ENCODE data around the gene NLRC3. TPM values are rescaled to one million over a fixed set of nuclear protein-coding genes. Genes with fewer than 3 reads are reported as not detected.

NLRC3 gene
- total and polyA plus RNA-seq, 3 donors from 2014 or later, result 0.76 to 3.0 (median 1.9) TPM

GRCh38 chr16:3548859-3549258, 28.3 kb downstream of the NLRC3 start:
- TF ChIP-seq CTCF (IDR thresholded peaks at IDR 0.05) (no peak), POLR2A (IDR thresholded peaks at IDR 0.05) (no peak)
- no peaks in the 10 kb centered on the region for H3K27me3 ChIP-seq
- 92 to 99% methylated on average over 11 to 13 of the region's 15 CpGs for WGBS, 2 donors
- no peak for DNase-seq
- no peaks in the 10 kb centered on the region for H3K36me3 ChIP-seq (ENCODE audit: low read depth, missing control alignments)
- H3K27ac ChIP-seq, result no peak overlapping the region
- no peak overlapping the region for H3K4me3 ChIP-seq
- H3K4me1 ChIP-seq, result no peaks in the 10 kb centered on the region
- intact Hi-C loops (cut with DNase I; ENCODE audit: low total_unique reads), result no loop called here
- no peaks in the 10 kb centered on the region for H3K9me3 ChIP-seq

- DNase-seq, result no peak
- TF ChIP-seq CTCF (IDR thresholded peaks at IDR 0.05) (no peak), POLR2A (IDR thresholded peaks at IDR 0.05) (no peak)
- intact Hi-C loops (cut with DNase I; ENCODE audit: low total_unique reads), result no loop called here
- 79 to 86% methylated on average over 10 of the region's 10 CpGs for WGBS, 2 donors
- Histone ChIP-seq H3K36me3 (ENCODE audit: low read depth, missing control alignments) (no peaks in the 10 kb centered on the region), H3K27ac (no peak overlapping the region), H3K4me3 (no peak overlapping the region), H3K4me1 (no peaks in the 10 kb centered on the region), H3K27me3 (no peaks in the 10 kb centered on the region), H3K9me3 (no peaks in the 10 kb centered on the region)
These were observed 28.8 kb downstream of the NLRC3 start for GRCh38 chr16:3548445-3548844.

- DNase-seq, result no peak
- WGBS, 2 donors, result 79 to 91% methylated on average over 15 of the region's 15 CpGs
- no peaks in the 10 kb centered on the region for H3K27me3 ChIP-seq
- no peak for TF ChIP-seq POLR2A (IDR thresholded peaks at IDR 0.05)
- no peak for TF ChIP-seq CTCF (IDR thresholded peaks at IDR 0.05)
- no peak overlapping the region for H3K4me3 ChIP-seq
- intact Hi-C loops (cut with DNase I; ENCODE audit: low total_unique reads), result no loop called here
- no peaks in the 10 kb centered on the region for H3K9me3 ChIP-seq
- no peak overlapping the region for H3K27ac ChIP-seq
- H3K4me1 ChIP-seq, result no peaks in the 10 kb centered on the region
- no peaks in the 10 kb centered on the region for H3K36me3 ChIP-seq (ENCODE audit: low read depth, missing control alignments)
These were observed 30.1 kb downstream of the NLRC3 start for GRCh38 chr16:3546986-3547682.

DNA sequence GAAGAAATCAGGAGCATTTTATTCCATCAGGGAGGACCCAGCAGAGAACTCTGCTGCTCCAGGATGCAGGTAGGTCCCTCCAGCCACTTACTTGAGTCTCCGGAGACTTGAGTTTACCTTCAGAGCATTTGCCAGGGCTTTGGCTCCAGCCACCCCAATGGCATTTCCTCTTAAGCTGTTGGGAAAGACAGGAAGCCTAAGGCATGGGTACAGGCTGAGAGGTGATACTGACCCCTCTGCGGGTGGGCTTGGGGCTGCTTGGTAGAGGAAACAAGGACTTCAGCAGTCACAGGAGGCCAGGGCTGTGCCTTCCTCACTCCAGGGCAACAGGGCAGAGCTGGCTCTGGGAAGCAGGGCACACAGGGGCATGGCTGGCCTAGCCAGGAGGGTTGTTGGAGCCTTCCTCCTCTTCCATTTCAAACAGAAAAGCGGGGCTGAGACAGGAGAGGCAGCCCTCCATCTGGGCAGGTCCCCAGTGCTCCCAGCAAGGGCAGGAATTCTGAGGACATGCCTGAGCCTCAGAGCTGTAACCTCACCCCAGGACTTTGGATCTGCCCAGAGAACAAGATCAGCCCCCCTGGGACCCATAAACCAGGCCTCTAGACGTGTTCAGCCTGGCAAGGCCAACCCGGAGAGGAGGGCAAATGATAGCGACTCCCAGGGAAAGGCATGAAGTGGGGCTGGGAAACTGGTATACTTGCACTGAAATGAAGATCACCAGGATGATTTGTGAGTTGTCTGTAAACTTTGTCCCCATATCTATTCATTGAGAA, 34.4 kb downstream of the NLRC3 start:
- TF ChIP-seq CTCF (IDR thresholded peaks at IDR 0.05) (no peak), POLR2A (IDR thresholded peaks at IDR 0.05) (no peak)
- H3K4me3 ChIP-seq, result no peak overlapping the region
- DNase-seq, result no peak
- 70 to 72% methylated on average over 6 of the region's 6 CpGs for WGBS, 2 donors
- H3K36me3 ChIP-seq (ENCODE audit: low read depth, missing control alignments), result no peaks in the 10 kb centered on the region
- H3K9me3 ChIP-seq, result no peaks in the 10 kb centered on the region
- no peak overlapping the region for H3K27ac ChIP-seq
- intact Hi-C loops (cut with DNase I; ENCODE audit: low total_unique reads), result no loop called here
- H3K27me3 ChIP-seq, result no peaks in the 10 kb centered on the region
- H3K4me1 ChIP-seq, result no peaks in the 10 kb centered on the region

All from testis (tissue), 3 donors.